ENCODE measurements around the gene SMIM31. TPM values are rescaled to one million over a fixed set of nuclear protein-coding genes. Genes with fewer than 3 reads are reported as not detected.

Gene SMIM31
- total RNA-seq, 1 donor from 2014 or later, result not detected

DNA sequence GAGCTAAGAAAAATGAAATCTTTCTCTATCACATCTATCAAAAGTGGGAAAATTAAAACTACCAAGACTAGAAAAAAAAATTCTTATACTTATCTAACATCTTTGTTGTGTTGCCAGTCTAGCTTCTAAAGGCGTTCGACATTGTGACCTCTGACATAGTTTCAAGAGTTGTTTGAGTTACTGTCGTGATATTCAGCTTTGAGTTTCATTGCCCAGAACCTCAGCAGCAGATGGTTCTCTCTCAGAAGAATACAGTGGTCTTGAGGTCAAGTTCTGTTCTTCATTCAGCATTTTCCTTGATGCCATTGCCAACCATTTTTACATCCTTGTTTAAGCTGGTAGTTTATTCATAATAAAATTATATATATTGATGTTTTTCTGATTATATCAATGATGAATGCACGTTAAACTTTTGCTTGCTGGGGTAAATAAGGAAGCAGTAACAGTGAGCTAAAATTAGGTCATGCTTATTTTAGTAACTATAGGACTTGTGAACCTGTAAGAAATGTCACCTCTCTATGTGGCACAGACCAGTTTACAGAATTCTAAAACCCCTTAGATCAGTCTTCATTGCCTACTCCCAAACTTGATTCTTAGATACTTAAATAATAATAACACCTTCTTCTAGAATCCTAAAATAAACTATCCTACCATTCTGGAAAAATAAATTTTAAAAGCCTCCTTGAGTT is 23.1 kb upstream of the SMIM31 start:
- H3K4me3 Mint-ChIP-seq (ENCODE audit: low read depth), result no peak overlapping the region

DNA sequence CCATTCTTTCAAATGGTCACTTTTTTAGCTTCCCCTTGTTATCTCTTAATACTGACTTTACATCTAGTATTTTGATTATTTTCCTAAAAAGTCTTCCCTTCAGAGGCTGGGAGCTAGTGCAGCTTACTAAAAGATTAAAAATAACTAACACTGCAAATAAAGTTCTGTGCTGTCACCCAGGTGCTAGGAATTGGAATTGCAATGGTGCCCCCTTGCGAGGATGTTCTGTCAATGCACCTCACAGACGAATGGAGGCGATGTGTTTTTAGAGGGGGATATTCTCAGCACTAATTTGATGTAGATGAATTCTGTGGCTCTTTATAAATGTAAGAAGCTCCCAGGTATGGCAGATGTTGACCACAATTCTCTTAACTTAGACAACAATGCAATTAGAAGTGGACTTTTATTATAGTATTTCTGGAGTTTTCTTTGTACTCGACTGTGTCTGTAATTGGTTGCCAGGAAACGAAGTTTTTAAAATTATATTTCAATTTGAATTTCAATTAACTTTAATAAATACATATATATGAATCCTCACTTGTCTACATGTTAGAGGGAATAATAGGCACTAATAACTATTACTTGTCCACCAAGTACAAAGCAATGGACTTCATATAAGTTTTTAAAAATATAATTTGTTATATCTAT is 22.0 kb upstream of the SMIM31 start:
- TF ChIP-seq, protein P1, sequence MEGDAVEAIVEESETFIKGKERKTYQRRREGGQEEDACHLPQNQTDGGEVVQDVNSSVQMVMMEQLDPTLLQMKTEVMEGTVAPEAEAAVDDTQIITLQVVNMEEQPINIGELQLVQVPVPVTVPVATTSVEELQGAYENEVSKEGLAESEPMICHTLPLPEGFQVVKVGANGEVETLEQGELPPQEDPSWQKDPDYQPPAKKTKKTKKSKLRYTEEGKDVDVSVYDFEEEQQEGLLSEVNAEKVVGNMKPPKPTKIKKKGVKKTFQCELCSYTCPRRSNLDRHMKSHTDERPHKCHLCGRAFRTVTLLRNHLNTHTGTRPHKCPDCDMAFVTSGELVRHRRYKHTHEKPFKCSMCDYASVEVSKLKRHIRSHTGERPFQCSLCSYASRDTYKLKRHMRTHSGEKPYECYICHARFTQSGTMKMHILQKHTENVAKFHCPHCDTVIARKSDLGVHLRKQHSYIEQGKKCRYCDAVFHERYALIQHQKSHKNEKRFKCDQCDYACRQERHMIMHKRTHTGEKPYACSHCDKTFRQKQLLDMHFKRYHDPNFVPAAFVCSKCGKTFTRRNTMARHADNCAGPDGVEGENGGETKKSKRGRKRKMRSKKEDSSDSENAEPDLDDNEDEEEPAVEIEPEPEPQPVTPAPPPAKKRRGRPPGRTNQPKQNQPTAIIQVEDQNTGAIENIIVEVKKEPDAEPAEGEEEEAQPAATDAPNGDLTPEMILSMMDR (IDR thresholded peaks at IDR 0.05; ENCODE audit: unreplicated experiment), result peak; percentile 94
- no peaks in the 10 kb centered on the region for H3K36me3 Mint-ChIP-seq (ENCODE audit: insufficient read depth)
- H3K27me3 Mint-ChIP-seq, result no peaks in the 10 kb centered on the region
- H3K27ac Mint-ChIP-seq, result no peak overlapping the region
- H3K4me1 Mint-ChIP-seq (ENCODE audit: low read depth), result no peaks in the 10 kb centered on the region
- peak; percentile 47 for DNase-seq (ENCODE audit: low spot score, unreplicated experiment)
- H3K9me3 Mint-ChIP-seq (ENCODE audit: low read depth), result no peaks in the 10 kb centered on the region
- no peak overlapping the region for H3K4me3 Mint-ChIP-seq (ENCODE audit: low read depth)

More for the DNA sequence above, 23.1 kb upstream of the SMIM31 start:
- H3K4me1 Mint-ChIP-seq (ENCODE audit: low read depth), result no peaks in the 10 kb centered on the region
- TF ChIP-seq, protein P1 (IDR thresholded peaks at IDR 0.05; ENCODE audit: unreplicated experiment), result no peak
- no peaks in the 10 kb centered on the region for H3K27me3 Mint-ChIP-seq
- H3K36me3 Mint-ChIP-seq (ENCODE audit: insufficient read depth), result no peaks in the 10 kb centered on the region
- no peaks in the 10 kb centered on the region for H3K9me3 Mint-ChIP-seq (ENCODE audit: low read depth)
- H3K27ac Mint-ChIP-seq, result no peak overlapping the region
- DNase-seq (ENCODE audit: low spot score, unreplicated experiment), result no peak

DNA sequence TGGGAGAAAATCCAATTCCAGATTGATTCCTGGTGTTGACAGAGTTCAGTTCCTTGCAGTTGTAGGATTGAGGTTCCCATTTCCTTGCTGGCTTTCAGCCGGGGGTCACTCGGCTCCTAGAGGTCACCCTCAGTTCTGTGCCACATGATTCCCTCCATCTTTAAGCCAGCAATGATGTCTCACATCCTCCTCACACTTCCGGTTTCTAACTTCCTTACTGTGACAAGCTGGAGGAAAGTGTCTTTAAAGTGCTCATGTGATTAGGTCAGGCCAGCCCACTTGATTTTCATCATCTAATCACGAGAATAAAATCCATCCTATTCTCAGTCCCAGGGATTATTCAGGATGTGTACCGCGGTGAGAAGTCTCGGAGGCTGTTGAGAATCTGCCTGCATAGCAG is 19.4 kb upstream of the SMIM31 start:
- H3K4me1 Mint-ChIP-seq (ENCODE audit: low read depth), result no peaks in the 10 kb centered on the region
- H3K4me3 Mint-ChIP-seq (ENCODE audit: low read depth), result no peak overlapping the region
- H3K27ac Mint-ChIP-seq, result no peak overlapping the region
- H3K9me3 Mint-ChIP-seq (ENCODE audit: low read depth), result no peaks in the 10 kb centered on the region
- H3K36me3 Mint-ChIP-seq (ENCODE audit: insufficient read depth), result no peaks in the 10 kb centered on the region
- no peak for DNase-seq (ENCODE audit: low spot score, unreplicated experiment)
- TF ChIP-seq, protein P1 (IDR thresholded peaks at IDR 0.05; ENCODE audit: unreplicated experiment), result no peak
- no peaks in the 10 kb centered on the region for H3K27me3 Mint-ChIP-seq

DNA sequence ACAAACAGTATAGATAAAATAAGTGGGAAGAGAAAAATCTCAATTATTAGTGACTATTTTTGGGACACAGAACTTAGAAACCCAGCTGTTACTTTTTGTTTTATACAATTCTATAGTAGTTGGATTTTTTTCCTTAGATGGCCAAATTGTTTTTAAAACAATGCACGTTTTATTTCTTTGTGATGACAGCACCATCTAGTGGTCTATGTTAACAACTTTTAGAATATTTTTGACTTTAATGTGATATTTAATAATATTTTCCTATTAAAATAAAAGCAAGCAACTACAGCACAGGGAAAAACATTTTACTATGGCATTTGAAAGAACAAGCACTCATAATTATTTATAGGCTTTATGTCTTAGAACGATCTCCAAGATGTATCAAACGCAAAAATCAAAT is 5.6 kb upstream of the SMIM31 start:
- H3K27me3 Mint-ChIP-seq, result no peaks in the 10 kb centered on the region
- H3K4me3 Mint-ChIP-seq (ENCODE audit: low read depth), result no peak overlapping the region
- no peaks in the 10 kb centered on the region for H3K4me1 Mint-ChIP-seq (ENCODE audit: low read depth)
- H3K36me3 Mint-ChIP-seq (ENCODE audit: insufficient read depth), result no peaks in the 10 kb centered on the region
- peaks cover 11% of the 10 kb centered on the region for H3K9me3 Mint-ChIP-seq (ENCODE audit: low read depth)
- H3K27ac Mint-ChIP-seq, result no peak overlapping the region
- TF ChIP-seq, protein P1 (IDR thresholded peaks at IDR 0.05; ENCODE audit: unreplicated experiment), result peak; percentile 65
- no peak for DNase-seq (ENCODE audit: low spot score, unreplicated experiment)

DNA sequence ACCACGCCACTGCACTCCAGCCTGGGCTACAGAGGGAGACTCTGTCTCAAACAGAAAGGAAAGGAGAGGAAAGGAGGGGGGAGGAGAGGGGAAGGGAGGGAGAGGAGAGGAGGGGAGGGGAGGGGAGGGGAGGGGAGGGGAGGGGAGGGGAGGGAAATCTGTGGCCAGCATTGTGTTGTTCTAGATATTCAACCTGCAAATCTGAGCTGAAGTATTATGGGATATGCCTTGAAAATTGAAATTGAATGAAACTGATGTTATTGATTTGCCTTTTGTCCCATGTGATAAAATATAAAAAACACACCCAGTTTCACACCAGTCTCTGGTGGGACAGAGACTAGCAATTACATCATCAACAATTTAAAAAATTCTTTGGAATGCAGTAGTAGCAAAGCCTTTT is 1.5 kb downstream of the SMIM31 start:
- TF ChIP-seq, protein P1 (IDR thresholded peaks at IDR 0.05; ENCODE audit: unreplicated experiment), result no peak
- Mint-ChIP-seq H3K27me3 (no peaks in the 10 kb centered on the region), H3K27ac (no peak overlapping the region), H3K4me1 (ENCODE audit: low read depth) (no peaks in the 10 kb centered on the region), H3K4me3 (ENCODE audit: low read depth) (no peak overlapping the region), H3K36me3 (ENCODE audit: insufficient read depth) (no peaks in the 10 kb centered on the region), H3K9me3 (ENCODE audit: low read depth) (peaks cover 14% of the 10 kb centered on the region)
- no peak for DNase-seq (ENCODE audit: low spot score, unreplicated experiment)
